Measurements from ENCODE around the gene PHF3.

PHF3 gene

DNA sequence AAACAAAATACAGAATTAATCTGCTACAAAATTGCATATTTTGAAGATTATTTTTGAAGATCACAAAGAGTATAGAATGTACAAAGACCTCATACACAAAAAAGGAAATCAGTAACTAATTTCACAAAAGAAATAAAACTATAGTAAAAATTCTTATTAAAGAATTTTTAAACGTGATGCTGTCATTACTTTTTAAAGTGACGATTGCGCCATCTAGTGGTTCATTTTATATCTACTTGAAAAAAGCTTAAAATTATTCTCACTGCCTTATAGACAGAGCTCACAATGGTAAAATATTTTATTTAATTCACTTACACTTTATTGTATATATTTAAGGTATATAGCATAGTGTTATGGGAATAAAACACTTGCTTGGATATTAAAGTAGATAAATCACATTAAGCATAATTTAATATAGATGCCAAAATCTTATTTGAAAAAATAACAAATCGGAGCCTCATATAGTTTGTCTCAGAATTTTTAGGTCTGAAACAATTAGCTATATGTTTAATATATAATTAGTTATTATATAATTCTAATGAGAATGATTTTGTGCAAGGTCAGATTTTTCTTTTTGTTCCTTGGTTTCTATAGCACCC, 128.8 kb downstream of the PHF3 start:
- no peaks in the 10 kb centered on the region for H3K36me3 ChIP-seq (ENCODE audit: control insufficient read depth, insufficient read depth, low read length)
- H3K27me3 ChIP-seq (ENCODE audit: control insufficient read depth, insufficient read depth, low read length): no peaks in the 10 kb centered on the region
- peaks cover 3% of the 10 kb centered on the region; the same call in 1 of the 2 replicates for H3K9me3 ChIP-seq (ENCODE audit: control insufficient read depth, insufficient read depth, low read depth, low read length)
- no peak overlapping the region for H3K27ac ChIP-seq (ENCODE audit: low read depth, low read length)
- no peak overlapping the region for H3K4me3 ChIP-seq (ENCODE audit: low read depth, low read length)
- H3K4me1 ChIP-seq (ENCODE audit: control insufficient read depth, insufficient read depth, low read length): no peaks in the 10 kb centered on the region
- no peak overlapping the region for H3K9ac ChIP-seq (ENCODE audit: low read length)
